Measurements from ENCODE around the gene MARCHF7.

Gene MARCHF7

DNA sequence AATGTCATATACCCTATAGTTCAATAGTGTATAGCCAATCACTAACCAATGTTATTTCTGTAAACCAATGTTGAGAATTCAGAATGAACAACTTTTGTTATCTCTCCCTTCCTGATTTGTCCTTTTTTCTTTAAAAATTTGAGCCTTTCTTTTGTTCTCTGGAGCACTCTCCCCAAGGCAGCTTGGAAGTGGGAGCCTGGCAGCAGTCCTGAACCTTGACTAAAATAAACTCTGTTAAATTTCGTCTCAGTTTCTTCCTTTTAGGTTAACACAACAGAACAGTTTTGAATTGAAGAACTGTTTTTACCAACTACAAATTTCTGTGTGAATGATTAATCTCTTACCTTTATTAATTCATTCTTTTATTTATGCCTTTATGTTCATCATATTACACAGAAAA, 49.8 kb downstream of the MARCHF7 start:
- DNase-seq (ENCODE audit: low read depth) = no peak

Measured in activated T-helper 1 cell treated with Interleukin-2 at 50 U/mL for 16 hours (primary cell).